Activated CD4-positive, alpha-beta T cell treated with anti-CD3 and anti-CD28 coated beads, Interleukin-2, amount 10 ng/mL, durations not matched to agents 24 days and 14 days (primary cell): ENCODE measurements around the gene UBE4A. TPM values are rescaled to one million over a fixed set of nuclear protein-coding genes. Genes with fewer than 3 reads are reported as not detected.

ENCODE experiments used
- DNase-seq: peaks from one replicate; pipeline ENCODE4 v3.0.0; 2022
- H3K27ac Mint-ChIP-seq: one replicate; pipeline ENCODE4 v1.8.0; 2022; ENCODE audit warnings: mild to moderate bottlenecking, mixed read lengths
- H3K27me3 Mint-ChIP-seq: one replicate; pipeline ENCODE4 v1.8.0; 2022; ENCODE audit warnings: mixed read lengths
- H3K36me3 Mint-ChIP-seq: one replicate; pipeline ENCODE4 v1.8.0; 2022; ENCODE audit warnings: low read depth, mild to moderate bottlenecking, mixed read lengths
- H3K4me1 Mint-ChIP-seq: one replicate; pipeline ENCODE4 v1.8.0; 2021; ENCODE audit warnings: mixed read lengths
- H3K4me3 Mint-ChIP-seq: one replicate; pipeline ENCODE4 v1.8.0; 2022; ENCODE audit warnings: mild to moderate bottlenecking, moderate library complexity, mixed read lengths
- H3K9me3 Mint-ChIP-seq: one replicate; pipeline ENCODE4 v1.8.0; 2021; ENCODE audit warnings: mixed read lengths
- intact Hi-C: fragments of 100-400 bp; cut with micrococcal nuclease; formaldehyde crosslinking; loops from one replicate; pipeline ENCODE4 v1.15.1; 2023
- total RNA-seq: library from RNA; stranded (reverse); gene quantifications from 2 replicates; pipeline ENCODE4 v1.2.3, GENCODE V29; 2022

UBE4A gene
- total RNA-seq, 1 donor from 2014 or later: 46.3 TPM

DNA sequence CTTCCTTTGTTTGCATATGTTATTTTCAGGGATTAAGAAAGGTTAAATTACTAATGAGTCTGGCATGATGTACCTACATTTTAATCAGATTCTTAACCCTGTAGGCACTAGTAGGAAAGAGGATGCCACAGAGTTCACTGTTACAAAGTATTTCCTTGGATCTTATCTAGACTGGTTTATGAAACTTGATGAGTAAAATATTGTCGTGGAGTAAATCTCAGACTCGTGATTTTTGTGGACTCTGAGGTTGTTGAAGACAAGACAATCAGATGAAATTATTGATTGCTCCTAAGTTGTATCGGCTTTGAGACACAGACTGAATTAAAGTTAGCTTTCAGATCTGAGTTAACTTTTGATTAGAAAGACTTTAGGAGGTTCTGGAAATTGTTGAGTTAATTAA is 82.9 kb downstream of the UBE4A start:
- Mint-ChIP-seq H3K4me3 (peak overlapping the region; percentile 49), H3K27ac (peak overlapping the region; percentile 9), H3K27me3 (no peaks in the 10 kb centered on the region), H3K4me1 (peaks cover 74% of the 10 kb centered on the region), H3K9me3 (no peaks in the 10 kb centered on the region), H3K36me3 (peaks cover 37% of the 10 kb centered on the region)
- intact Hi-C loops: loop anchor here (2.0 to 5.0 kb wide), 2 partner anchors 136 to 440 kb away; partner anchors contain the start of gene CXCR5
- DNase-seq: no peak

DNA sequence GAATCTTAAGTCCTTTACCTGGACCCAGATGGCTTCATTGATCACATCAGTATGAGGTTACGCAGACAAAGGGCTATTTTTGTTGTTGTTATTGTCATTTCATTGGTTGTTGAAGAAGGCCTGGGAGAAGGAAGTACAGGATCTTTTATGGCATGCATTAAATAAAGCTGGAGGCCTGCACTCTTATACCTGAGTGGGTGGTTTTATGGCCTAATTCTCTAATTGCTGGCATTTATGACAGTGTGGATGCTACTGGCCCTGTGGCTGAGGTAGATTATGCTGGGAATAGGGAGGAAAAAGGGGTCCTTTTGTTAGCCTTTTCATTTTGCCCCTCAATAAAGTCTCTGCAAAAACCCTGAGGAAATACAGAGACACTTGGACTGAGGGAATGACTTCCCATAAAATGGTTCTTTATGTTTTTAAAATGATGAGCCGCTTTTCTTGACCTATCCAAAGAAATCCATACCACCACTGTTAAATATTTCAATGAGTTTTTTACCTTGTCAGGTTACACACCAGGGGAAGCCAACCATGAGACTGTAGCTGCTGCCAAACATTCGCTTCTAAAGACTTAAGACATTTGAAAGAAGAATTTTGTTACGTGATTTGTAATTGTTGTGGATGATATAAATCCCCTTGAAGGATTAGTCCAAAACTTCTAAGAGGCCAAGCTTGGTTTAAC is 83.6 kb downstream of the UBE4A start:
- H3K9me3 Mint-ChIP-seq: no peaks in the 10 kb centered on the region
- peak overlapping the region; percentile 85 for H3K27ac Mint-ChIP-seq
- H3K27me3 Mint-ChIP-seq: no peaks in the 10 kb centered on the region
- intact Hi-C loops: loop anchor here (1.0 to 5.0 kb wide), 3 partner anchors 8 to 439 kb away; partner anchors contain the start of gene CXCR5
- peaks cover 40% of the 10 kb centered on the region for H3K36me3 Mint-ChIP-seq
- no peak for DNase-seq
- H3K4me3 Mint-ChIP-seq: peak overlapping the region; percentile 43
- H3K4me1 Mint-ChIP-seq: peaks cover 80% of the 10 kb centered on the region

DNA sequence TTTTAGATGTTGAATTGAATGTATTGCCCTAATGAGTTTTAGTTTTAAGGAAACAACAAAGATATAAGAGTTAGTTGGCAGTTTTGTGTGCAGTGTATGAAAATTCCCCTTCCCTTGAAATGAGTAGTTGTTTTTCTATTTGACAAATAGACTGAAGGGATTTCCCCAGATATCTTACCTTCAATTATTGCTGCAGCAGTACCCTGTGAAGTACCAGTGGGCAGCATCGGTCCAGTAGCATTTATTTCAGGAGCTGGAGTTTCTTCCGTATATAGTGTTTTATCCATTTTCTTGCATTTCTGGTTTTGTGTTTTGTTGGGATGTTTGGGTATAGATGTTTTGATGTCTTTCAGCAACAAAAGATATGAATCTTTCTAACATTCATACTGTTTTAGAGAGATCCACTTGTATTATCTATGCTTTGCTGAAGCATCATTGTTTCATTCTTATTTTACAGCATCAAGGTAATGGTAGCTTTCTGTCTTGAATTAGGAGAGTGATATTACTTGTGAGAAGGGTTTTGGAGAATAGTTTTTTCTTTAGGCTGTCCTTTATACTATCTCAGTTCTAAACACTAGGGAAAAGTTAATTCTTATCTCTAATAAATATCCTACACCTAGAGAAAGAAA is 84.3 kb downstream of the UBE4A start:
- Mint-ChIP-seq H3K36me3 (peaks cover 39% of the 10 kb centered on the region), H3K27me3 (no peaks in the 10 kb centered on the region)
- intact Hi-C loops: loop anchor here (1.0 to 5.0 kb wide), 3 partner anchors 8 to 439 kb away; partner anchors contain the start of gene CXCR5

DNA sequence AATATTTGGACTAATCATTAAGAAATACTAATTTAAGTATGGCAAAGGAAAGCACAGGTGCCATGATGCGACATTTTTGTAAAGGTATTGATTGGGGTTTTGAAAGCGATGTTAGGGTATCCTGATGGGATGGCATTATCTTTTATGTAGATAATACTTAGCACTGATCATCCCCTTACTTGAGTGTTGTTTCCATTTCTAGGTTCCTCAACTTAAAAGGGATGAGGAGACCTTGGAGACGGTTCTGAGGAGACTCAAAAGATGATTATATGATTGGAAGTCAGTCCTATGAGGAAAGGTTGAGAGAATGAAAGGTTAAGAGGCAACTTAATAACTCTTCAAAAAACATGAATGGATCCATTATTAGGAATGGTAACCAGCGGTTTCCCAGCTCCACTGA is 88.0 kb downstream of the UBE4A start:
- H3K36me3 Mint-ChIP-seq: peaks cover 31% of the 10 kb centered on the region
- peak overlapping the region; percentile 49 for H3K4me3 Mint-ChIP-seq
- H3K9me3 Mint-ChIP-seq: no peaks in the 10 kb centered on the region
- H3K27me3 Mint-ChIP-seq: no peaks in the 10 kb centered on the region
- peak overlapping the region; percentile 27 for H3K27ac Mint-ChIP-seq
- DNase-seq: no peak
- peaks cover 63% of the 10 kb centered on the region for H3K4me1 Mint-ChIP-seq
- intact Hi-C loops: no loop called here

More for the DNA sequence above, 84.3 kb downstream of the UBE4A start:
- peak; percentile 64 for DNase-seq
- Mint-ChIP-seq H3K4me3 (peak overlapping the region; percentile 43), H3K9me3 (no peaks in the 10 kb centered on the region), H3K4me1 (peaks cover 83% of the 10 kb centered on the region), H3K27ac (peak overlapping the region; percentile 85)

DNA sequence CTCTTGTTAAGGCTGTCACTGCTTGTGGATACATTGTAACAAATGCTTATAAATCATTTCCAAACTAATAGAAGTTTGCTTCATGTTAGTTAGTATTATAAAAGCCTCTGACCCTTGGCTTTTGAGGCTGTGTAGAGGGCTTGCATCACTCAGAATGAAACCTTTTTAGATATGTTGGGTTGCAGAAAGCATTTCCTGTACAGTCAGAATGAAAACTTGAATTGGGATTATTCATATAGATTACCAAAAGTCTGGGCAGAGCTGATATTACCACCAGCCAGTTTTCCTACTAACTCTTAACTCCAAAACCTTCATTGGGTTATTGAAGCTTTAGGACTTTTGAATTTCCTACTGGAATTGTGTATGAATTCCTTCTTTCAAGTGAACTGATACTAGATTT is 88.9 kb downstream of the UBE4A start:
- H3K27me3 Mint-ChIP-seq: no peaks in the 10 kb centered on the region
- H3K4me1 Mint-ChIP-seq: peaks cover 57% of the 10 kb centered on the region
- intact Hi-C loops: loop anchor here (1.0 kb wide), 1 partner anchor 10 kb away; no protein-coding TSS in a partner anchor
- DNase-seq: peak; percentile 74
- no peaks in the 10 kb centered on the region for H3K9me3 Mint-ChIP-seq
- H3K4me3 Mint-ChIP-seq: peak overlapping the region; percentile 44
- peaks cover 37% of the 10 kb centered on the region for H3K36me3 Mint-ChIP-seq
- H3K27ac Mint-ChIP-seq: peak overlapping the region; percentile 35

Other genes starting within 250 kb of the UBE4A start
- gene SCN4B, start 206.8 kb upstream of the UBE4A start, total RNA-seq: 0.07 and 0.36 TPM in 2 replicates
- 0.02 and 0.05 TPM in 2 replicates for gene SCN2B, start 183.0 kb upstream of the UBE4A start, total RNA-seq
- gene JAML, start 134.6 kb upstream of the UBE4A start, total RNA-seq: 303 and 318 TPM in 2 replicates
- 64.6 and 65.4 TPM in 2 replicates for gene MPZL3, start 107.2 kb upstream of the UBE4A start, total RNA-seq
- gene MPZL2, start 95.3 kb upstream of the UBE4A start, total RNA-seq: 18.5 and 19.3 TPM in 2 replicates
- gene CD3E, start 54.9 kb upstream of the UBE4A start, total RNA-seq: 571 TPM in 2 replicates
- 381 and 400 TPM in 2 replicates for gene CD3D, start 16.9 kb upstream of the UBE4A start, total RNA-seq
- 143 and 145 TPM in 2 replicates for gene CD3G, start 15.3 kb upstream of the UBE4A start, total RNA-seq
- gene ATP5MG, start 42.0 kb downstream of the UBE4A start, total RNA-seq: 220 and 228 TPM in 2 replicates
- 70.7 and 73.2 TPM in 2 replicates for gene KMT2A, start 76.9 kb downstream of the UBE4A start, total RNA-seq
- 0.38 and 0.65 TPM in 2 replicates for gene TTC36, start 167.9 kb downstream of the UBE4A start, total RNA-seq
- gene TMEM25, start 171.6 kb downstream of the UBE4A start, total RNA-seq: 13.0 and 14.1 TPM in 2 replicates
- gene IFT46, start 206.3 kb downstream of the UBE4A start, total RNA-seq: 17.6 and 19.1 TPM in 2 replicates
- gene ARCN1, start 212.8 kb downstream of the UBE4A start, total RNA-seq: 147 and 150 TPM in 2 replicates
- gene PHLDB1, start 248.0 kb downstream of the UBE4A start, total RNA-seq: 1.3 and 1.7 TPM in 2 replicates